HG03575 (cell line): Measurements from ENCODE around the gene ING5.

ENCODE experiments used
- ATAC-seq: cut with Tn5 transposase; IDR thresholded peaks from one replicate; pipeline ENCODE4 v1.9.1; 2021; ENCODE audit not compliant: unreplicated experiment, insufficient number of reproducible peaks, low FRiP score; ENCODE audit errors: extremely low read depth

The ING5 gene

GRCh38 chr2:241770185-241770935 is 68.5 kb downstream of the ING5 start:
- no peak for ATAC-seq

- no peak for ATAC-seq
Observed at GRCh38 chr2:241770936-241771285, 69.1 kb downstream of the ING5 start.

DNA sequence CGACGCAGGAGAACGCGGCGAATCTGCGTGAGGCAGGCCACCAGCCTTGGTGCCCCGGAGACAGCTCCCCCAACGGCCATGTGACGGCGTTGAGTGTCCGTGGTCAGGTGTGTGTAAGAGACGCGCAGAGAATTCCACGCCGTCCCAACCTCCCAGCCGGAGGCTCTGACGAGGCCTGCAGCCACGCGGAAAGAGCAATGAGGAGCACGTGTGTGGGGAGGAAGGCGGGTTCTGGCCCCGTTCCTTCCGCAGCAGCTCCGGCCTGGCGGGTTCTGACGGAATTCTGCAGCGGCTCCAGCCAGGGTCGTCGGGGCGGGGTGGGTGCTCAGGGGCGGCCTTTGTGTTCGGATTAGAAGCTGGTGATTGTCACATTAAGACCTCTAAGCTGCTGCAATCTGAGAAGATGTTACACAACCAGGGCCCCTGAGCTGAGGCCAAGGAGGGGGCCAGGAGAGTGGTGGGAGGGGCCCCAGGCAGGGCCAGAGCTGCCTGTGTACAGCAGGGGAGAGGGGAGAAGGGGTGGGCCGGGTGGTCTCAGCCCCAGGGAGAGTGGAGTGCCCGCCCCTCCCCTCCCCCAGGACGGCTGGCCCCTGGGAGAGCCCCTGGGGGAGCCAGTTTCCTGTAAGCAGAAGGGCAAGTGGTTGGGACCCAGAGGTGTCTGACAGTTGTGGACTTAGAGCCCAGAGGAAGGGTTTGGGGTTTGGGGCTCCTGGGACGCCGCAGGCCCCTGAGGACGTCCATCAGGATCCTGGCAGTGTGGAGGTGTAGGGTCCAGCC is 69.6 kb downstream of the ING5 start:
- no peak for ATAC-seq

- no peak for ATAC-seq
Observed at GRCh38 chr2:241772063-241772499, 70.2 kb downstream of the ING5 start.

DNA sequence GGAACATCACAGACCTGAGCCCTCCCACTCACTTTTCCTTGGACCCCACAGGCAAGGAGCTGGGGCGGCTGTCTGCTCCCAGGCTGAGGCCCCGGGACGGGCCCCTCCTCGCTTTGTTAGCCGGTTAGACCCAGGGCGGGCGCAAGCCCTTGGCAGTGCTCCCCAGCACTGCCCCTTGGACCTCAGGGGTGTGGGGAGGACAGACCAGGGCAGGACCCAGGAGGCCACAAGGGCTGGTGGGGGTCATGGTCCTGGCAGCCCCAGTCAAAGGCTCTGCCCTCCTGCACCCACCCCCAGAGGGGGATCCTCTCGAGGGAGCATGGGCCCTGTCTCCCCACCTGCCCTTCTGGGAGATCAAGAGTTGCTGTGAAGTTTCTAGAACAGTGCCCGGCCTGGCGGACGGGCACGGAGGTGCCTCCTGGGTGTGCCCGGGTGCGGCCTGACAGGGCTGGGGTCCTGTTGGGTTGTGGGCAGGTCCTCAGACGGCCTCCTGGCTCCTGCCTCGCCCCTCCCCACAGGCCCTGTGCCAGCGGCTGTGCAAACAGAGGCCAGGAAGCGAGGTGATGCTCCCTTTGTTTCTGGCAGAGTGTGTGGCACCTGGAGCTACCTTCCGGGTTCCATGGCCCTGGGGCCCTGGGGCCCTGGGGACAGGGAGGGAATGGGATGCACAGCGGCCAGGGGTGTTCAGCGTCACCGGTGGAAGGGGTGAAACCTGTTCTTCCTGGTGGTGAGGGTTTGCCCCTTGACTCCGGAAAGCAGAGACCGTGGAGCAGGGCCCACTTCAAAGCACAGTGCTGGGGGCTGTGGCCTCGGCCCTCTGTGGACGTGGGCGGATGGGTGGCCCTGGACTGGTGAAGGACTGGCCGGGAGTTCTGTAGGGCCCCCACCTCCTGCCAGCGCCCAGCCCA is 71.9 kb downstream of the ING5 start:
- no peak for ATAC-seq

DNA sequence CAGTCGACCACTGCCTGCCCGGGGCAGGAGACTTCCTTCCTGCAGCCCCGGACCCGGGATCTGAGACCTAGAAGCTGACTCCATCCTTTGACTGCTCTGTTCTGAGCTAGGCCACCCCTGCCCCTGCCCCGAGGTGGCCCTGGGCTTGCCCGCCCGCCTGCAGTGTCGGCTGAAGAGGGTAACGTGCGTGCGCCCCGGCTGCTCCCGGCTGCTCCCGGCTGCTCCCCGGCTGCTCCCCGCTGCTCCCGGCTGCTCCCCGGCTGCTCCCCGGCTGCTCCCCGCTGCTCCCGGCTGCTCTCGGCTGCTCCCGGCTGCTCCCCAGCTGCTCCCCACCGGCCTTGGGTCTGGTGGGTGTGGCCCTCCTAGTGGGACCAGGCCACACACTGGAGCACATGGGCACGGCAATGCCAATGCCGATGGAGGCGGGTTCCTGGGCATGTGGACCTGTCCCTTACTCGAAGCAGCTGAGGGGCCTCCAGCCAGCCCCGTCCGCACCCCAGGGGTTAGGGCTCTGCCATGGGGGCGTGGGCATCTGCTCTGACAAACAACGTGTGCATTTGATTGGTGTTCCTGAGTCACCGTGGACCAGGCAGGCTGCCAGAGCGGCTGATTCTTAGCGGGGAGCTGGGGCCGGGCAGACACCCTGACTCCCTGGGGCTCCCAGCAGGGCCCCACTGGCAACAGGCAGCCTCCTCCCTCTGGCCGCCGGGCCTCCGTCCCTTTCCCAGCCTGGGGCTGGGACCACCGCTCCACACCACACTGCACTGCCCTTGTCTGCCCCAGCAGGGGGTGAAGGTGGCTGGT is 72.8 kb downstream of the ING5 start:
- no peak for ATAC-seq

- ATAC-seq = no peak
Observed at GRCh38 chr2:241775223-241776177, 73.7 kb downstream of the ING5 start.

DNA sequence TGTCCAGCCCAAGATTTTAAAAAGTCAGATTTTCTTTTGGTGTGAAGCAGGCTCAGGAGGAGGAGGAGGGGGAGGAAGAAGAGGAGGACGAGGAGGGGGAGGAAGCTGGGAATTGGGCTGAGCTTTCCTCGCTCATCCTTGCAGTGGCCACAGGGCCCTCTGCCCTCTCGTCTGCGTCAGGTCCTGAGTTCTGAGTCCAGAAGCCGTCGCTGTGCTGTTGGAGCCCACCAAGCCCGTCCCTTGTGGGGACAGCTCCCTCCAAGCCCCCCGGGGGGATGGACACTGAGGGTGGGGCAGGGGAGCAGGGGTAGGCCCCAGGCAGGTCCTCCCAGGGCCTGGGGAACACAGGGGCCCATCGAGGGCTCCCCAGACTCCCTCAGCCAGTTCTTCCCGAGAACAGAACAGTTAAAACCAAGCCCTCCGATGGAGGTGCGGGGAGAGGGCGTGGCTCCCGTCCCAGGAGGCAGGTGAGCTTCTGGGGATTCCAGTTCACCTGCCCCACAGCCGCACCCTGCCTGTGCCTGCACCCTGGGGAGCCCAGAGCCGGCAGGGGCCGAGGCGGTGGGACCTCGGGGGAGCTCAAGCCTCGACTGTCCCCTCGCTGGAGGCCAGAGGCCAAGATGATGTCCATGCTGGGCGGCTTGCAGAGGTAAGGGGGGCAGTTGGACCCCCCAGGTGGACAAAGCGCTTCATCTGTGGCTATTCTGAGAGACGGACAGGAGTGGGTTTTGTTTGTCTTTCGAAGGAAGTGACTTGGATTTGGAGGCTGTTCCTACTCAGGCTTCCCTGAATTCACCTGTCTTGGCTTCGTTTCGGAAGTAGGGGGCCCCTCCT is 74.7 kb downstream of the ING5 start, which contains the start of gene GAL3ST2:
Gene GAL3ST2 (plus strand): TSS at position 487 of the 834 bp plus-strand sequence. CDS start 134 bp downstream, at position 621.
- no peak for ATAC-seq

GRCh38 chr2:241777170-241777685 is 75.4 kb downstream of the ING5 start:
- ATAC-seq = no peak

DNA sequence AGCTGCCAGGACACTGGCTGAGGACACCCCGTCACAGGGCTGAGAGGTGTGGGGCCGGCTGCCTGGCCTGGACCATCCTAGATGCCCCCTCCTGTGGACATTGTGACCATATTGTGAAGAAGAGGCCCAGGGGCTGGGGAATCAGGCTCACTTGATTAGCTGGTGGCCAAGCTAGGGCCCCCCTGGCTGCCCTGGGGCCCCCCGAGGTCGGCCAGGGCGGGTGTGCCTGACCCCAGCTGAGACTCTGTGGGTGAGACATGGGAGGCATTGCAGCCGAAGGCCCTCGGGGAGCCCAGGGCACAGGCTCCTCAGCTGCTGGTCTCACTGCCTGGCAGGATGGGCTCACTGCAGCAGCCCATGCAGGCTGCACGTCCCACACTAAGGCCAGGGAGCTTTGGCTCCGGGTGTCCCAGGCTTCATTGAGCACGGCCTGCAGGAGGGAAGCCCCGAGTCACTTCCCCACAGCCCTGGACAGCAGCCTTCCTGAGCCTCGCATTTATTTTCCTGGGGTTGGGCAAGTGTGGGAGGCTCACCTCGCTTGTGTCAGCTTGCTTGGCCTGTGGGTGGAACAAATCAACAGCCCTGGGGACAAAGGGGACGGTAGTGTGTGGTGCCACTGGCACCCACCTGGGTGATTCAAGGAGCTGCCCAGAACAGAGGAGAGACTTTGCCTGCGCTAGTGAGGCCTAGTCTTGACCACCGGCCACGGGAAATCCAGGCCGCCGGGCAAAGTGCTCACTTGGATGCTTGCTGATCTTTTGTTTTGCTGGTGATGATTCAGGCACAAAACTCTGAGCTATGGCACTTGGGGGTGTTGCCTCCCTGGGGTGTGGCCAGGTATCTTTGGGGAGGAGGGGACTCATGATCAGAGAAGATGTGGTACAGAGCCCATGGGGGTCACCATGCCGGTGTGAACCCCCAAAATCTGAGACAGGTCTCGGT is 76.1 kb downstream of the ING5 start:
- no peak for ATAC-seq
